ENCODE measurements around the gene NSF.
"Not testable (repeated sequence)": the region's sequence is repeated elsewhere in the genome, so short reads cannot be mapped to it uniquely, and the experiment has no call there.

DNA sequence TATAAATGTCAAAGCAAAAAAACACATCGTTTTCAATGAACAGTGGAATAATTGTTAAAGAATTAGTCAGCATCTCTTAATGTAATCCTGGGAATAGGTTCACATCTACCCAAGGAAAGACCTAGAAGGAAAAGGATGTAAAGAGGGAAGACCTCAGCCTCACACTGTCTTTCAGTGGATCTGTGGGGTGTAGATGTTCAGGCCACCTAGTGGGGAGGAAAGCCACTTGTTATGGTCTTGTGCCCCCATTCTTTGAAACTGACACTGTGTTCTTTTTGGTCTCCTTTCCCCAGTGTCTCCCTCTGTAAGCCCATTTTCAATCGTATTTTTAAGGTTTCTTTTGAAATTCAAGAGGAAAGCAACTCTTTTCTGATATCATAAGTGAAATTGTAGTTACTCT lies 56.8 kb downstream of the NSF start:
- TF ChIP-seq, protein P1, sequence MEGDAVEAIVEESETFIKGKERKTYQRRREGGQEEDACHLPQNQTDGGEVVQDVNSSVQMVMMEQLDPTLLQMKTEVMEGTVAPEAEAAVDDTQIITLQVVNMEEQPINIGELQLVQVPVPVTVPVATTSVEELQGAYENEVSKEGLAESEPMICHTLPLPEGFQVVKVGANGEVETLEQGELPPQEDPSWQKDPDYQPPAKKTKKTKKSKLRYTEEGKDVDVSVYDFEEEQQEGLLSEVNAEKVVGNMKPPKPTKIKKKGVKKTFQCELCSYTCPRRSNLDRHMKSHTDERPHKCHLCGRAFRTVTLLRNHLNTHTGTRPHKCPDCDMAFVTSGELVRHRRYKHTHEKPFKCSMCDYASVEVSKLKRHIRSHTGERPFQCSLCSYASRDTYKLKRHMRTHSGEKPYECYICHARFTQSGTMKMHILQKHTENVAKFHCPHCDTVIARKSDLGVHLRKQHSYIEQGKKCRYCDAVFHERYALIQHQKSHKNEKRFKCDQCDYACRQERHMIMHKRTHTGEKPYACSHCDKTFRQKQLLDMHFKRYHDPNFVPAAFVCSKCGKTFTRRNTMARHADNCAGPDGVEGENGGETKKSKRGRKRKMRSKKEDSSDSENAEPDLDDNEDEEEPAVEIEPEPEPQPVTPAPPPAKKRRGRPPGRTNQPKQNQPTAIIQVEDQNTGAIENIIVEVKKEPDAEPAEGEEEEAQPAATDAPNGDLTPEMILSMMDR (conservative IDR thresholded peaks at IDR 0.05 in 1 of 2, IDR thresholded peaks at IDR 0.05 in 1 of 2; ENCODE audit: low read depth in 1 of 2, low read length in 2 of 2), result not testable (repeated sequence)
- TF ChIP-seq EZH2 (IDR thresholded peaks at IDR 0.05; ENCODE audit: low read length, missing control alignments), result not testable (repeated sequence)
